ENCODE results near the gene CSMD2.

The CSMD2 gene

GRCh38 chr1:33997127-33998036, 167.6 kb downstream of the CSMD2 start:
- DNase-seq (ENCODE audit: low read depth): no peak

GRCh38 chr1:33996281-33996680, 168.7 kb downstream of the CSMD2 start:
- DNase-seq (ENCODE audit: low read depth): no peak

- DNase-seq (ENCODE audit: low read depth): no peak
Observed at GRCh38 chr1:33993301-33993700, 171.7 kb downstream of the CSMD2 start.

GRCh38 chr1:33990281-33990680, 174.7 kb downstream of the CSMD2 start:
- no peak for DNase-seq (ENCODE audit: low read depth)

- no peak for DNase-seq (ENCODE audit: low read depth)
Observed at GRCh38 chr1:33988161-33988560, 176.9 kb downstream of the CSMD2 start.

GRCh38 chr1:33986390-33987095, 178.5 kb downstream of the CSMD2 start:
- DNase-seq (ENCODE audit: low read depth): no peak

GRCh38 chr1:33985656-33986055, 179.4 kb downstream of the CSMD2 start:
- no peak for DNase-seq (ENCODE audit: low read depth)

GRCh38 chr1:33984906-33985565, 180.0 kb downstream of the CSMD2 start:
- DNase-seq (ENCODE audit: low read depth): no peak

- DNase-seq (ENCODE audit: low read depth): no peak
Observed at GRCh38 chr1:33982419-33982818, 182.6 kb downstream of the CSMD2 start.

GRCh38 chr1:33979341-33979740, 185.7 kb downstream of the CSMD2 start:
- no peak for DNase-seq (ENCODE audit: low read depth)

- no peak for DNase-seq (ENCODE audit: low read depth)
Observed at GRCh38 chr1:33975961-33976360, 189.1 kb downstream of the CSMD2 start.

GRCh38 chr1:33973799-33974545, 191.1 kb downstream of the CSMD2 start:
- DNase-seq (ENCODE audit: low read depth): no peak

- DNase-seq (ENCODE audit: low read depth): no peak
Observed at GRCh38 chr1:33972676-33973395, 192.2 kb downstream of the CSMD2 start.

- no peak for DNase-seq (ENCODE audit: low read depth)
Observed at GRCh38 chr1:33971913-33972312, 193.1 kb downstream of the CSMD2 start.

- DNase-seq (ENCODE audit: low read depth): no peak
Observed at GRCh38 chr1:33971018-33971710, 193.9 kb downstream of the CSMD2 start.

GRCh38 chr1:33970148-33970825, 194.7 kb downstream of the CSMD2 start:
- DNase-seq (ENCODE audit: low read depth): no peak

- no peak for DNase-seq (ENCODE audit: low read depth)
Observed at GRCh38 chr1:33966346-33967141, 198.5 kb downstream of the CSMD2 start.

GRCh38 chr1:33965086-33965485, 199.9 kb downstream of the CSMD2 start:
- DNase-seq (ENCODE audit: low read depth): no peak

- no peak for DNase-seq (ENCODE audit: low read depth)
Observed at GRCh38 chr1:33962061-33962460, 203.0 kb downstream of the CSMD2 start.

All from activated T-cell treated with anti-CD3 and anti-CD28 coated beads for 24 hours (primary cell).